Osteoblast (primary cell): Measurements from ENCODE around the gene NUP214. TPM values are rescaled to one million over a fixed set of nuclear protein-coding genes. Genes with fewer than 3 reads are reported as not detected.
"Not testable (repeated sequence)": the region's sequence is repeated elsewhere in the genome, so short reads cannot be mapped to it uniquely, and the experiment has no call there.

Experiments used
- DNase-seq: peaks from one replicate; pipeline ENCODE4 v3.0.0; 2011; ENCODE audit warnings: low spot score, mixed read lengths; ENCODE audit not compliant: insufficient read length; ENCODE audit errors: missing footprints
- H2AFZ ChIP-seq: 2 replicates; pipeline ENCODE4 v1.6.0; 2011; ENCODE audit warnings: mild to moderate bottlenecking, low read length
- H3K27ac ChIP-seq: 2 replicates; pipeline ENCODE4 v1.5.1; 2011; ENCODE audit warnings: mild to moderate bottlenecking, low read depth, low read length, moderate library complexity
- H3K27me3 ChIP-seq: 2 replicates; pipeline ENCODE4 v1.6.0; 2012; ENCODE audit warnings: mild to moderate bottlenecking, control low read depth, inconsistent platforms, low read length, moderate library complexity; ENCODE audit not compliant: insufficient read depth
- H3K36me3 ChIP-seq: 2 replicates; pipeline ENCODE4 v1.5.1; 2011; ENCODE audit warnings: mild to moderate bottlenecking, low read length, control low read depth, moderate library complexity; ENCODE audit not compliant: insufficient read depth
- H3K4me1 ChIP-seq: 2 replicates; pipeline ENCODE4 v1.5.1; 2011; ENCODE audit warnings: mild to moderate bottlenecking, low read length, control low read depth, moderate library complexity; ENCODE audit not compliant: insufficient read depth
- H3K4me2 ChIP-seq: 2 replicates; pipeline ENCODE4 v1.6.0; 2011; ENCODE audit warnings: mild to moderate bottlenecking, low read length; ENCODE audit not compliant: insufficient read depth
- H3K4me3 ChIP-seq: fragments of 200-600 bp; sonication (generic); 3 replicates; pipeline ENCODE4 v1.5.1; 2012; ENCODE audit warnings: mild to moderate bottlenecking, low read length, inconsistent platforms; ENCODE audit not compliant: insufficient read depth
- H3K79me2 ChIP-seq: 2 replicates; pipeline ENCODE4 v1.6.0; 2012; ENCODE audit warnings: mild to moderate bottlenecking, low read length, control low read depth, inconsistent platforms; ENCODE audit not compliant: insufficient read depth
- H3K9me3 ChIP-seq: 2 replicates; pipeline ENCODE4 v1.5.1; 2011; ENCODE audit warnings: low read depth, low read length, control low read depth
- H4K20me1 ChIP-seq: 2 replicates; pipeline ENCODE4 v1.6.0; 2012; ENCODE audit warnings: mild to moderate bottlenecking, low read length, control low read depth; ENCODE audit not compliant: insufficient read depth
- CTCF ChIP-seq: IDR thresholded peaks from 2 replicates; pipeline ENCODE4 v1.5.1; 2011; ENCODE audit warnings: mild to moderate bottlenecking, low read depth, low read length, moderate library complexity; ENCODE audit errors: extremely low read depth
- total RNA-seq: library from RNA; depleted of rRNA; stranded (reverse); fragments of >200 nt; gene quantifications from 2 replicates; pipeline ENCODE4 v1.2.3, GENCODE V29; 2012

The NUP214 gene
- total RNA-seq, 1 donor: 17.7 TPM

- no peaks in the 10 kb centered on the region for H3K9me3 ChIP-seq
- H3K36me3 ChIP-seq: peaks cover 90% of the 10 kb centered on the region
- H3K4me1 ChIP-seq: no peaks in the 10 kb centered on the region
- no peak for DNase-seq
- H3K4me2 ChIP-seq: no peak overlapping the region
- no peak overlapping the region for H3K27ac ChIP-seq
- no peak overlapping the region for H3K4me3 ChIP-seq
- TF ChIP-seq CTCF: no peak
- H3K79me2 ChIP-seq: no peaks in the 10 kb centered on the region
- no peaks in the 10 kb centered on the region for H3K27me3 ChIP-seq
- H4K20me1 ChIP-seq: peaks cover 5% of the 10 kb centered on the region
- no peak overlapping the region for H2AFZ ChIP-seq
These were observed 22.9 kb downstream of the NUP214 start for GRCh38 chr9:131148276-131148675.

GRCh38 chr9:131148966-131149687, 23.7 kb downstream of the NUP214 start:
- TF ChIP-seq CTCF: no peak
- H3K36me3 ChIP-seq: peaks cover 93% of the 10 kb centered on the region

GRCh38 chr9:131149688-131150053, 24.3 kb downstream of the NUP214 start:
- Histone ChIP-seq H4K20me1 (peaks cover 9% of the 10 kb centered on the region), H3K27me3 (no peaks in the 10 kb centered on the region), H3K36me3 (peaks cover 92% of the 10 kb centered on the region), H2AFZ (no peak overlapping the region), H3K4me2 (no peak overlapping the region), H3K4me1 (no peaks in the 10 kb centered on the region), H3K27ac (no peak overlapping the region), H3K9me3 (no peaks in the 10 kb centered on the region), H3K79me2 (peaks cover 4% of the 10 kb centered on the region), H3K4me3 (no peak overlapping the region)
- no peak for TF ChIP-seq CTCF
- DNase-seq: no peak

More at GRCh38 chr9:131148966-131149687, 23.7 kb downstream of the NUP214 start:
- H3K9me3 ChIP-seq: no peaks in the 10 kb centered on the region
- no peak overlapping the region for H2AFZ ChIP-seq
- no peak overlapping the region for H3K4me3 ChIP-seq
- no peaks in the 10 kb centered on the region for H3K4me1 ChIP-seq
- H3K27me3 ChIP-seq: no peaks in the 10 kb centered on the region
- H4K20me1 ChIP-seq: peaks cover 9% of the 10 kb centered on the region
- no peak overlapping the region for H3K4me2 ChIP-seq
- H3K27ac ChIP-seq: no peak overlapping the region
- DNase-seq: no peak
- H3K79me2 ChIP-seq: no peaks in the 10 kb centered on the region

- TF ChIP-seq CTCF: no peak
- Histone ChIP-seq H3K36me3 (peaks cover 61% of the 10 kb centered on the region), H4K20me1 (peaks cover 9% of the 10 kb centered on the region), H3K9me3 (no peaks in the 10 kb centered on the region), H3K79me2 (peaks cover 4% of the 10 kb centered on the region), H3K27me3 (no peaks in the 10 kb centered on the region), H3K4me2 (no peak overlapping the region), H2AFZ (no peak overlapping the region), H3K4me3 (no peak overlapping the region), H3K27ac (no peak overlapping the region), H3K4me1 (no peaks in the 10 kb centered on the region)
- no peak for DNase-seq
These were observed 28.2 kb downstream of the NUP214 start for GRCh38 chr9:131153595-131153994.

GRCh38 chr9:131158673-131159072, 33.3 kb downstream of the NUP214 start:
- H3K4me3 ChIP-seq, H3K79me2 ChIP-seq, H3K4me2 ChIP-seq, H3K9me3 ChIP-seq, DNase-seq, H3K27ac ChIP-seq, H4K20me1 ChIP-seq, H3K4me1 ChIP-seq, H2AFZ ChIP-seq, H3K27me3 ChIP-seq: not testable (repeated sequence)
- peaks cover 45% of the 10 kb centered on the region for H3K36me3 ChIP-seq
